DND-41 (cell line): ENCODE measurements around the gene CIC.

ENCODE experiments used
- EZH2 ChIP-seq: IDR thresholded peaks from 3 replicates; pipeline ENCODE4 v1.6.1; 2012; ENCODE audit warnings: borderline replicate concordance, low read depth, mild to moderate bottlenecking, moderate library complexity, low read length, inconsistent platforms; ENCODE audit not compliant: severe bottlenecking
- TF ChIP-seq, protein P1 (sequence below): IDR thresholded peaks from 2 replicates; pipeline ENCODE4 v1.5.1; 2012; ENCODE audit warnings: borderline replicate concordance, low read length, moderate library complexity, mild to moderate bottlenecking; ENCODE audit not compliant: poor library complexity, severe bottlenecking; ENCODE audit errors: extremely low read depth

DNA sequence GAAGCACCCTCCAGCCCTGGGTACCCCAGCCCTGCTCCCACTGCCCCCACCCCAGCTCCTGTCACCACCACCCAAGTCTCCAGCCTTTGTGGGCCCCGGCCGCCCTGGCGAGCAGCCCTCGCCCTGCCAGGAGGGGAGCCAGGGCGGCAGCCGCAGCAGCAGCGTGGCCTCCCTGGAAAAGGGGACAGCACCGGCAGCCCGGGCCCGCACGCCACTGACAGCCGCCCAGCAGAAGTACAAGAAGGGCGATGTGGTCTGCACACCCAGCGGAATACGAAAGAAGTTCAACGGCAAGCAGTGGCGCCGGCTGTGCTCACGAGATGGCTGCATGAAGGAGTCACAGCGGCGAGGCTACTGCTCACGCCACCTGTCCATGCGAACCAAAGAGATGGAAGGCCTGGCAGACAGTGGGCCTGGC is 3.9 kb downstream of the CIC start:
- TF ChIP-seq, protein P1, sequence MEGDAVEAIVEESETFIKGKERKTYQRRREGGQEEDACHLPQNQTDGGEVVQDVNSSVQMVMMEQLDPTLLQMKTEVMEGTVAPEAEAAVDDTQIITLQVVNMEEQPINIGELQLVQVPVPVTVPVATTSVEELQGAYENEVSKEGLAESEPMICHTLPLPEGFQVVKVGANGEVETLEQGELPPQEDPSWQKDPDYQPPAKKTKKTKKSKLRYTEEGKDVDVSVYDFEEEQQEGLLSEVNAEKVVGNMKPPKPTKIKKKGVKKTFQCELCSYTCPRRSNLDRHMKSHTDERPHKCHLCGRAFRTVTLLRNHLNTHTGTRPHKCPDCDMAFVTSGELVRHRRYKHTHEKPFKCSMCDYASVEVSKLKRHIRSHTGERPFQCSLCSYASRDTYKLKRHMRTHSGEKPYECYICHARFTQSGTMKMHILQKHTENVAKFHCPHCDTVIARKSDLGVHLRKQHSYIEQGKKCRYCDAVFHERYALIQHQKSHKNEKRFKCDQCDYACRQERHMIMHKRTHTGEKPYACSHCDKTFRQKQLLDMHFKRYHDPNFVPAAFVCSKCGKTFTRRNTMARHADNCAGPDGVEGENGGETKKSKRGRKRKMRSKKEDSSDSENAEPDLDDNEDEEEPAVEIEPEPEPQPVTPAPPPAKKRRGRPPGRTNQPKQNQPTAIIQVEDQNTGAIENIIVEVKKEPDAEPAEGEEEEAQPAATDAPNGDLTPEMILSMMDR: no peak
- no peak for TF ChIP-seq EZH2
